Measurements from ENCODE around the gene OTX1. TPM values are rescaled to one million over a fixed set of nuclear protein-coding genes. Genes with fewer than 3 reads are reported as not detected.

Gene OTX1
- total RNA-seq, 4 donors from 2014 or later, result 0.85 to 2.6 TPM; not detected in 2

GRCh38 chr2:63093502-63093901, 42.9 kb downstream of the OTX1 start:
- TF ChIP-seq CTCF (IDR thresholded peaks at IDR 0.05) (no peak), POLR2A (IDR thresholded peaks at IDR 0.05) (no peak)
- Histone ChIP-seq H3K4me3 (no peak overlapping the region), H3K36me3 (no peaks in the 10 kb centered on the region), H3K9me3 (no peaks in the 10 kb centered on the region), H3K4me1 (no peaks in the 10 kb centered on the region), H3K27me3 (no peaks in the 10 kb centered on the region), H3K27ac (no peak overlapping the region)
- no peak for DNase-seq
- intact Hi-C loops (cut with DNase I), result no loop called here
- WGBS, 2 donors, result 90 to 100% methylated on average over 1 of the region's 1 CpG

DNA sequence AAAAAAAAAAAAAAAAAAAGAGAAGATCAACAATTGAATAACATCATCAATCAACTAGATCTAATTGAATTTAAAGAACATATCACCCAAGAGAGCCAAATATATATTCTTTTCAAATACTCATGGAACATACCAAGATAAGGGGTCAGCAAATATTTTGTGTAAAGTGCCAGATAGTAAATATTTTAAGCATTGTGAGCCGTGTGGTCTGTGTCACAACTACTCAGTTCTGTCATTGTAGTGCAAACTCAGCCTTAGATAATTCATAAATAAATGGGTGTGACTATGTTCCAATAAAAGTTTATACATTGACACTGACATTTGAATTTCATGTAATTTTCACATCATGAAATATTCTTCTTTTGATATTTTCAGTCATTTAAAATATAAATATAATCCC, 45.9 kb downstream of the OTX1 start:
- TF ChIP-seq CTCF (IDR thresholded peaks at IDR 0.05) (no peak), POLR2A (IDR thresholded peaks at IDR 0.05) (no peak)
- Histone ChIP-seq H3K9me3 (peaks cover 0 to 4% (median 2%) of the 10 kb centered on the region in 3 donors), H3K4me3 (no peak overlapping the region), H3K27me3 (no peaks in the 10 kb centered on the region), H3K36me3 (no peaks in the 10 kb centered on the region), H3K27ac (no peak overlapping the region), H3K4me1 (no peaks in the 10 kb centered on the region)
- DNase-seq, result no peak
- intact Hi-C loops (cut with DNase I), result no loop called here
- 26 to 41% methylated on average over 1 of the region's 1 CpG for WGBS, 2 donors

DNA sequence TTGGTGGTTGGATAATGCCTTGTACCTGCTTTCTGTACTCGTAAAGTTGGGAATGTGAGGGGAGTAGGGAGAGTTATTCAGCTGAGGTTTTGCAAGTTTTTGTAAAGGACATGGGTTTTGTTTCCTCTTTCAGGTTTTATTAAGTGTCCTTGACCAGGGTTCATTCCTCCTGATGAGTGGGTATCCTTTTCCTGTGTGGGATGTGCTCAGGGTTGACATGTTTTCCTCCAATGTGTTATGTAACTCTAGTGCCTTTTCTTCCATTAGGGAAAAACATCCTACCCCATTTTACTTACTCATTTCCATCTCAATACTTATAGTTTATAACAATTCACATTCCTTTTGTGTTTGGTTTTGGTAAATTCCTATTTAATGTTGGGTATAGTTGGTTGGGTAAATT, 48.4 kb downstream of the OTX1 start:
- H3K36me3 ChIP-seq, result no peaks in the 10 kb centered on the region
- no peak for DNase-seq
- no peak overlapping the region for H3K4me3 ChIP-seq
- no peaks in the 10 kb centered on the region for H3K27me3 ChIP-seq
- TF ChIP-seq CTCF (IDR thresholded peaks at IDR 0.05), result no peak
- TF ChIP-seq POLR2A (IDR thresholded peaks at IDR 0.05), result no peak
- H3K4me1 ChIP-seq, result no peaks in the 10 kb centered on the region
- 87 to 94% methylated on average over 1 of the region's 1 CpG for WGBS, 2 donors
- no peak overlapping the region for H3K27ac ChIP-seq
- H3K9me3 ChIP-seq, result peaks cover 0 to 12% (median 4%) of the 10 kb centered on the region in 3 donors
- intact Hi-C loops (cut with DNase I), result no loop called here

DNA sequence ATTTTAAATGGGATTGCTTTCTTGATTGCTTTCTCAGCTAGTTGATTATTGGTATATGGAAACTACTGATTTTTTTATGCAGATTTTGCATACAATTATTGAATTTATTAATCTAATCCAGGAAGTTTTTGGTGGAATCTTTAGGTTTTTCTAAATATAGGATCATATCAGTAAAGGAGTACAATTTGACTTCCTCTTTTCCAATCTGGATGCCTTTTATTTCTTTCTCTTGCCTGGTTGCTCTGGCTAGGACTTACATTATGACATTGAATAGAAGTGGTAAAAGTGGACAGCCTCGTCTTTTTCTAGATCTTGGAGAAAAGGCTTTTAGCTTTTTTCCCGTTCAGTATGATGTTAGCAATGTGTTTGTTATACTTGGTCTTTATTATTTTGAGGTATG, 51.3 kb downstream of the OTX1 start:
- no peak for DNase-seq
- intact Hi-C loops (cut with DNase I), result no loop called here
- no peak overlapping the region for H3K4me3 ChIP-seq
- H3K36me3 ChIP-seq, result no peaks in the 10 kb centered on the region
- peaks cover 0 to 20% (median 7%) of the 10 kb centered on the region in 3 donors for H3K9me3 ChIP-seq
- H3K27ac ChIP-seq, result no peak overlapping the region
- no peaks in the 10 kb centered on the region for H3K27me3 ChIP-seq
- 76 to 80% methylated on average over 2 of the region's 2 CpGs for WGBS, 2 donors
- no peak for TF ChIP-seq POLR2A (IDR thresholded peaks at IDR 0.05)
- TF ChIP-seq CTCF (IDR thresholded peaks at IDR 0.05), result no peak
- H3K4me1 ChIP-seq, result no peaks in the 10 kb centered on the region

GRCh38 chr2:63104482-63104881, 53.9 kb downstream of the OTX1 start:
- Histone ChIP-seq H3K27ac (no peak overlapping the region), H3K27me3 (no peaks in the 10 kb centered on the region), H3K36me3 (no peaks in the 10 kb centered on the region), H3K4me1 (no peaks in the 10 kb centered on the region), H3K4me3 (no peak overlapping the region), H3K9me3 (peaks cover 0 to 20% (median 7%) of the 10 kb centered on the region in 3 donors)
- 93 to 96% methylated on average over 1 of the region's 1 CpG for WGBS, 2 donors
- DNase-seq, result no peak
- intact Hi-C loops (cut with DNase I), result no loop called here
- TF ChIP-seq CTCF (IDR thresholded peaks at IDR 0.05) (no peak), POLR2A (IDR thresholded peaks at IDR 0.05) (no peak)
